Stimulated activated CD8-positive, alpha-beta memory T cell treated with anti-CD3 and anti-CD28 coated beads, Interleukin-4, amount 100 ng/mL, for 1 hour (primary cell): ENCODE measurements around the gene RXFP1.

Experiments
- DNase-seq, 2 donors: peaks; one replicate each; pipeline ENCODE4 v3.0.0-alpha.2; 2020; ENCODE audit warnings: low read depth in 2 of 2, low spot score in 1 of 2

Gene RXFP1

DNA sequence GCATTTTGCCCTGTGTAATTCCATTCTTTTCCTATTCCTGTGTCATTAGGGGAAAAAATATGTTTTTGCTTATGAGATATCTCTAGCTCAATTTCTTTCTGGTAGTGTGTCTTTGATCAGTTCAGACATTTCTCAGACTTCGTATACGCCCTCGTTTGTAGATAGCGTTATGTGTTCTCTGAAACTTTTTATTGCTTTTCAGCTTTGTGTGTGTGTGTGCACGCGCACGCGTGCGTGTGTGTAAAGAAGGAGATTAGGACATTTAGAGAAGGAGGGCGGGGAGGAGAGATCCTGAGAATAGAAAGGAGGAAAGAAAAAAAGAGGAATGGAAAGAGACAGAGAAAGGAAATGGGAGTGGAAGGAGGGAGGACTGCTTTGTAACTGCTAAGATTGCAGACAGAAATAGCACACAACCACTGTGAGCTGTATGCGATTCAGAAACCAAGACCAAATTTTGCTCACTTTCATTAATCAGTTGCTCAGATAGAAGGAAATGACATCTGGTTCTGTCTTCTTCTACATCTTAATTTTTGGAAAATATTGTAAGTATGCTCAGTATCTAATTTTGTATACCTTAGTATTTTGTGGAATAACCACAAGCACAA is at the start of gene RXFP1:
TSS of gene RXFP1 (plus strand) at position 399 of the 605 bp plus-strand sequence. CDS start at position 494, 95 bp downstream.
- DNase-seq: no peak

GRCh38 chr4:158481811-158482210 is 39.9 kb upstream of the RXFP1 start:
- no peak for DNase-seq

DNA sequence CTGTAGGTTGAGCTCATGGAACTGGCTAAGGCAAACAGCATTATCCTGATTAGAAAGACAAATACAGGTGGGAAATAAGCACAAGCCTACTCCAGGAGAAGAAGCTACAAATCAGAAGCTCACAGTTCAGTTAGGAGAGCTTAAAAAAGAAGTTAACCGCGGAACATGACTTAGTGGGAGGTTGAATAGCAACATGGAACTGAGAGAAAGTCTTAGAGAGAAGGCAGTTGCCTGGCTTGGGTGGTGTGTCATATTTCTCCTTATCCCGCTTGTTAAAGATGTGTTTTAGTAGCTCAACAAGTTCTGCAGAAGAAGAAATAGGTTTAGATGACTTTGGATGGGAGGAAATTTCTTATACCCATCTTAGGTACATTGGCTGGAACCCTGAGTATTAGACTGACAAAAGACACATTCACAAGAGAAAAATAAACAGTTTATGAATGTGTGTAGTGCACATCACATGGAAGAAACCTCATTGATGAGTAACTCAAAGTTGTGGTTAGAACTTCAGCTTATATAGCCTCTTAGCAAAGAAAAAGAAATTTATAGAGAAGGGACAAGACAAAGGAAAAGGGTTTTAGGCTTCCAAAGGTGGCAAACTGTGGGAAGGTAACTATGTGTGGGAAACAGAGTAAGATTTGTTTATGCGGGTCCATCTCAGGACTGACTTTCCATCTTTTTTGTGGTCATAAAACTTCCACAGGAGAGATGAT is 37.4 kb upstream of the RXFP1 start:
- no peak for DNase-seq

DNA sequence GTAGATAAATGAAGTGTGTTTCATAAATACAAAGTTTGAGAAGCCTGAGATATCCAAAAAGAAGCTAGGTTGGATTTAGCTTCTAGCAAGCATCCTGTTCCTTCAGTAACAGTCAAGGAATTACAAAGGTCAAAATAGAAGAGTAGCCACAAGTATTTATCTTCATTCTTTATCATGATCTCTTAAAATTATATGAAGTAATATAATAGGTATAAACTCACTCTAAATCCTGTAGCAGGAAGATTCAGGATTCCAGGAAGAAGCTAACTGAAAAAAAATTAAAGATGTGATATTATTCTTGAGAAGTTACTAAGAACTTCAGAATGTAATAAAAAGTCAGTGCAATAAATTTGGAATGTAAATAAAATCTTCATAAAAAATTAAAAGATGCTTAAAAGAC is 31.1 kb upstream of the RXFP1 start:
- DNase-seq: no peak

GRCh38 chr4:158492391-158492790 is 29.3 kb upstream of the RXFP1 start:
- no peak for DNase-seq

- DNase-seq: no peak
Measured at GRCh38 chr4:158496030-158496741, 25.5 kb upstream of the RXFP1 start.

DNA sequence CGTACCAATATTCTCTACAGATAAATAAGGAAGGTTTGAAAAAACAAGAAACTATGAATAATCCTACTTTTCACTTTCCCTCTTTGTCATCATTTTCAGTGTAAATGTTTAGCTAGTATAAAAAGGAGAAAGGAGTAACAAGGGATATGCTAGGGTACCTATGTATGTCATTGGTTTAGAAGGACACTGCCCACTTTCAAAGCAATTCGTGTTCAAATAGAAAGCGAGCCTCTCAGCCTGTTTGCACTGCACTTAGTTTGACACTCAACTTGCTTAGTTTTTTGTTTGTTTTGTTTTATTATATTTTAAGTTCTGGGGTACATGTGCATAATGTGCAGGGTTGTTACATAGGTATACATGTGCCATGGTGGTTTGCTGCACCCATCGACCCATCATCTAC is 21.6 kb upstream of the RXFP1 start:
- no peak for DNase-seq

DNA sequence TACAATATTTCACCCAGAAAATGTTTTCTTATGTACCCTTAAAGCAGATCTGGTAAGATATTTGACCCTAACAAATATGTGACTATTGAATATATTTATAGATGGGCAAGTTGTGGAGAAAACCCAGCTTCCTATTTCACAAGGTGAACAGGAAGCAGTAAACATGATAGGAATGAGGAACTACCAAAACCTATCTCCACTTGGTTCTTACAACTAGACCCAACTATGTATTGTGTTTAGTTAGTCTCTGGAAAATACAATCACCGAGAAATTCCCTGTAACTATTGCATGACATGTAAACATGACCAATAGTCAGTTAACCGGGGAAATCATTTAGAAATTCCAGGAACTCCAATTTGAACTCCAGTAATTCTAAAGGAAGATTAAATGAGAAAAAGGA is 8.4 kb upstream of the RXFP1 start:
- no peak for DNase-seq

DNA sequence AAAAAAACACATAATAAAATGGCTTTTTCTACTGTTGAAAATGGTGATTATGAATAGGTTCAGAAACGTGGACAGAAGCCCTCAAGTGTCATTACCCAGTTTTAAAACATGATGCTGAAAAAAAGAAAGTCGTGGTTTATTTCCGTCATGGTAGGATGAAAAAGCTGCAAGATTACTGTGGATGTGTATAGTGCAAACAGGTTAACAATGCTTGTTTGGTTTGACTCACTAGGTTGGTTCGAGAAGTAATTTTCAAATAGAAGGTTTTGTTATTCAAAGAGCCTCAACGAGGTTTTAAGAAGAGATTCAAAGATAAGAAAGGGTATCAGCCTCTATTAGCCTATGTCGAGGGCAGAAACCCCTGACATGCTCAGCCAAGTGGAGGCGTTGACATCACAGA is 2.5 kb upstream of the RXFP1 start:
- no peak for DNase-seq

GRCh38 chr4:158523990-158524535 is 2.4 kb downstream of the RXFP1 start:
- no peak for DNase-seq

- no peak for DNase-seq
Measured at GRCh38 chr4:158527516-158527915, 5.8 kb downstream of the RXFP1 start.

DNA sequence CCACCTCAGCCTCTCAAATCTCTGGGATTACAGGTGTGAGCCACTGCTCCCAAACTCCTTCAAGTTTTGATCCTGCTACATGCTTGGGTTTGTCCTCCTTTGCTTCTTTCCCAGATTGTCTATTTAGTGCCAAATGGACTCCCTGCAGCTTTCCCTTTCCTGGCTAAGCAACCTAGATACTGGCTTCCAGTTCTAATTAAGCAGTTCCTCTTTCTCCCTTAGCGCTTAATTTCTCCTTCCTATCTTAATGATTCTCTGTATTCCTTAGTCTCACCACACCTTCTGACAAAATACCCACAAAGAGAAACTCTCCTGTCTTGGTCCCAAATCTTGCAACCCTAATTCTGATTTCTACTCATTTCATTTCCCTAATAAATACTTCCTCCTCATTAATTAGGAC is 7.8 kb downstream of the RXFP1 start:
- no peak for DNase-seq

DNA sequence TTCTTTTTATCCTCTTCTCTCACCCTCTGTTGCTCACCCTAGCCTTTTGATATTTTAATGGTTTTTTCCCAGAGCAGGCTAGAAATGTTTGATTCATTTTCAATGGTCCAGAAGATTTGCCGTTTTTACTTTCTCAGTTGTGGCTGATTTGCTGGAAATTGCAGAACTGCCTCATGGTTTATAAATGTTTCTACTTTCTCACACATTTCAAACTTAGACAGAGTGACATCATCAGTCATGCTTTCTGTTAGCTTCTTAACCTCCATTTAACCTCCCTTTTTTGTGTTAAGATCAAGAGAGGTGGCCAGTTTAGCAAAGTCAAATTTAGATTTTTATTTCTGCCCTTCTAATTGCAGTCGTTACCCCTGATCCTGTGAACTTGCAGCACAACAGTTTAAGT is 8.7 kb downstream of the RXFP1 start:
- DNase-seq: no peak

GRCh38 chr4:158530898-158531297 is 9.2 kb downstream of the RXFP1 start:
- no peak for DNase-seq

DNA sequence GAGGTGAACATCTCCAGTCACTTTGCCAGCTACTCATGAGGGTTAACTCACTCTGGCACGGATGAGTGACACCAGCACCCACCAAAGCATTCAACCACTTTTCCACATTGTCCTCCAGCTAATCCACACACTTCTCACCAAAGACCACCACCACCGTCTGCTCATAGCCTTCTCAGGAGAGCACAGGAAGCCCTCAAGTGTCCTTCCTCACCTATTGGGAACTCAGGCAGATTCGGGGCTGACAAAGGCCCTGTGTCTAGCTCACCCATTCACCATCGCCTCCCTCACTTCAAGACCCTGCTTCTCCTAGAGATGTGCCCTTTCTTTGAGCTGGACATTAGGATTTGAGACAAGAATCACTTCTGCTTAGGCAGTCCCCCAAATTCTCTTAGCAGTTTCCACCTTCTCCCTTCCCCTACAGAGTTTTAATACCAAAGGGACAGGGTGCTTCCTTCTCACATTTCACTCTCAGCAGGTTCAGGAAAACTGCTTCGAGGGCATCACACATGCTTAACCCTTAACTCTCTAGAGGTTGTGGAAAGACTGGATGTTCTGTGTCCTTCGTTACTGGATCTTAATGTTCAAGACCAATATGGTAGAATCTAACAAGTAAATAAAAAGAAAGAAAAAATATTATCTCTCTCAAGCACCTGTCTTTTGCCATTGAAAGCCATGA is 11.0 kb downstream of the RXFP1 start:
- no peak for DNase-seq

DNA sequence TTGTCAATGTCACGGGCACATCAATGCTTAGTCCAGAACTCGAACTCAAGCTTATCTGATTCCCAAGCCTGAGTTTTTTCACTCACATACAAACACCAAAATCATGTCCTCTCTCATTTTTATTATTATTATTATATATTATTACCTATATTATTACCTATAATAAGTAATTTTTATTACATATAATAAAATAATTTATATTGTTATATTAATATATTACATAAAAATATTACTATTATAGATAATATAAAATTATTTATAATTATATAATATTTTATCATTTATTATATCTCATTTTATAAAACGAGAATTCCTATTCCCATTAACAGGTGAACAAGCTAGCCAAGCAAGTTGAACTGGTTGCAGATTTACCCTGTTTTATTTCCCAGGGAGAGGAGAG is 13.0 kb downstream of the RXFP1 start:
- DNase-seq: no peak

DNA sequence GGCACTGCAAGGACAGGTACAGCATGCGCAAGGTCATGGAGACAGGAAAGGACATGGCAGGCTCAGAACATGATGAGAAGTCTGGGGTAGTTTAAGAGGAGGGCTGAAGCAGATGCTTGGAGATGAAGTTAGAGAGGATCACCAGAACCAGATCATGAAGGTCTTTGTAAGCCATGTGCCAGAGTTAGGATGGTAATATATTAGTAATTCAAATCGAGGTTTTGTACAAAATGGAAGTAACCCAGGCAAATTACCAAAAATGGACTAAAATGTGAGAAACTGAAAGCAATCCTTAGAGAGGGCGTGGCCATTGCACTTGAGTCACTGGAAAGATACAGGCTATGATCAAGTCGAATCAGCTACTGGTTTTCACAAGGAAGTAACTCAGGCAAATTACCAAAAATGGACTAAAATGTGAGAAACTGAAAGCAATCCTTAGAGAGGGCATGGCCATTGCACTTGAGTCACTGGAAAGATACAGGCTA is 13.5 kb downstream of the RXFP1 start:
- no peak for DNase-seq

- DNase-seq: no peak
Measured at GRCh38 chr4:158536833-158537232, 15.2 kb downstream of the RXFP1 start.

DNA sequence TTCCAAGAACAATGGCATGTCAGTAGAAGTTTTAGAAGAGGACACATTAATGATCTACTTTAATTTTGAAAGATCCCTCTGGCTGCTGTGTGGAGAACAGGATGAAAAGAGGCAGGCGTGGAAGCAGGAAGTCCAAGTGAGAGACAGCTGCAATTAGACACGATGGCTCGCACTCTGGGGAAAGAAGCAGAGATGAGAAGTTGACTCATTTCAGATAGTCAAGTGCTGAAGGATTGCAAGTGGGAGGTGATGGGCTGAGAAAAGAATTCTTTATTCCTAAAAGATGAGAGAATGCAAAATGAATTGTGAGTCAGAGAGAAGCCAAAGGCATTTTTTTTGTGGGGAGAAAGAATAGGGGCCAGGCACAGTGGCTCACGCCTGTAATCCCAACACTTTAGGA is 16.5 kb downstream of the RXFP1 start:
- no peak for DNase-seq

- DNase-seq: no peak
Measured at GRCh38 chr4:158538911-158539310, 17.2 kb downstream of the RXFP1 start.

DNA sequence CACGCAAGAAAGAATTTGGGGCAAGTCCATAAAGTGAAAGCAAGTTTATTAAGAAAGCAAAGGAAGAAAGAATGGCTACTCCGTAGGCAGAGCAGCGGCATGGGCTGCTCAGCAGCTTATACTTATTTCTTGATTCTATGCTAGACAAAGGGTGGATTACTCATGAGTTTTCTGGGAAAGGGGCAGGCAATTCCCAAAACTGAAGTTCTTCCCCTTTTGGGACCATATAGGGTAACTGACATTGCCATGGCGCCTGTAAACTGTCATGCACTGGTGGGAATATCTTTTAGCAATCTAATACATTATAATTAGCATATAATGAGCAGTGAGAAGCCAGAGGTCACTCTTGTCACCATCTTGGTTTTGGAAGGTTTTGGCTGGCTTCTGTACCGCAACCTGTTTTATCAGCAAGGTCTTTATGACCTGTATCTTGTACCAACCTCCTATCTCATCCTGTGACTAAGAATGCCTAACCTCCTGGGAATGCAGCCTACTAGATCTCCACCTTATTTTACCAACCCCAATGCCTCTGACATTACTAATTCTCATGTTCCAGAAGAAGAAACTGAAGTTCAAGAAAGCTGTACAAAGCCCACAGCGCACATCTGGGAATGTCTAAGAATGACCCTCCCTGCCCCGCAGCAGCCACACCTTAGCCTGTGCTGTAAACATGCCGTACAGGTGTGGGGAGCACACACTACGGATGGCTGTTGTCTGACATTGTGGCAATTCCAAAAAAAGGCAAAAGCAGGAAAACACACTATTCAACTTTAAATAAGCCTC is 18.6 kb downstream of the RXFP1 start:
- no peak for DNase-seq
